HepG2 (cell line): Measurements from ENCODE around the gene S100A4. TPM values are rescaled to one million over a fixed set of nuclear protein-coding genes. Genes with fewer than 3 reads are reported as not detected.

Experiments
- AGO1 ChIP-seq: fragments of 200-400 bp; formaldehyde crosslinking; IDR thresholded peaks from 2 replicates; pipeline ENCODE4 v1.6.1; 2017; ENCODE audit warnings: mild to moderate bottlenecking, low read depth, low read length, moderate library complexity; ENCODE audit not compliant: poor library complexity, severe bottlenecking
- FOXK2 ChIP-seq: fragments of 450-650 bp; IDR thresholded peaks from 2 replicates; pipeline ENCODE4 v1.6.1; 2016
- HMGA1 ChIP-seq: sonication (generic); formaldehyde crosslinking; conservative IDR thresholded peaks from 2 replicates; pipeline ENCODE4 v1.4.0; 2020; ENCODE audit warnings: missing genetic modification reagents
- ISL2 ChIP-seq: sonication (generic); formaldehyde crosslinking; IDR thresholded peaks from 2 replicates; pipeline ENCODE4 v1.5.0; 2020; ENCODE audit warnings: missing genetic modification reagents
- ISX ChIP-seq: sonication (generic); formaldehyde crosslinking; conservative IDR thresholded peaks from 2 replicates; pipeline ENCODE4 v1.5.0; 2020; ENCODE audit warnings: missing genetic modification reagents
- KAT2B ChIP-seq: fragments of 150-350 bp; IDR thresholded peaks from 2 replicates; pipeline ENCODE4 v1.6.1; 2014; ENCODE audit warnings: low read depth, low read length, borderline replicate concordance
- KDM1A ChIP-seq: IDR thresholded peaks from 2 replicates; pipeline ENCODE4 v1.6.1; 2016; ENCODE audit warnings: missing compliant biosample characterization
- KDM5B ChIP-seq: sonication (generic); formaldehyde crosslinking; IDR thresholded peaks from 2 replicates; pipeline ENCODE4 v1.4.0; 2020; ENCODE audit warnings: missing genetic modification reagents, mild to moderate bottlenecking, borderline replicate concordance
- MIER2 ChIP-seq: IDR thresholded peaks from 2 replicates; pipeline ENCODE4 v1.6.1; 2016; ENCODE audit warnings: missing biosample characterization, missing genetic modification reagents
- PCBP1 ChIP-seq: fragments of 200-400 bp; formaldehyde crosslinking; IDR thresholded peaks from 2 replicates; pipeline ENCODE4 v1.6.1; 2017; ENCODE audit warnings: mild to moderate bottlenecking, low read depth, low read length, borderline replicate concordance
- SOX13 ChIP-seq, 3 experiments: fragments of 450-650 bp in 1 of 3; sonication (generic) in 1 of 3; formaldehyde crosslinking in 1 of 3; IDR thresholded peaks in 2 of 3; conservative IDR thresholded peaks in 1 of 3; 2 replicates each; pipeline versions ENCODE4 v1.5.0 to v1.6.1; 2016 to 2020; ENCODE audit warnings: antibody characterized with exemption in 1 of 3, mild to moderate bottlenecking in 1 of 3, missing compliant biosample characterization in 1 of 3, missing genetic modification reagents in 1 of 3, moderate library complexity in 1 of 3
- SPEN ChIP-seq: sonication (generic); formaldehyde crosslinking; IDR thresholded peaks from 2 replicates; pipeline ENCODE4 v1.5.1; 2020; ENCODE audit warnings: low read depth, mild to moderate bottlenecking, missing genetic modification reagents
- TEF ChIP-seq: sonication (generic); formaldehyde crosslinking; IDR thresholded peaks from 2 replicates; pipeline ENCODE4 v1.5.0; 2020; ENCODE audit warnings: missing genetic modification reagents
- ZBTB46 ChIP-seq: sonication (generic); formaldehyde crosslinking; IDR thresholded peaks from 2 replicates; pipeline ENCODE4 v1.4.0; 2020; ENCODE audit warnings: mild to moderate bottlenecking, missing genetic modification reagents, borderline replicate concordance
- ZGPAT ChIP-seq: IDR thresholded peaks from 2 replicates; pipeline ENCODE4 v1.6.1; 2016; ENCODE audit warnings: mild to moderate bottlenecking
- ZKSCAN1 ChIP-seq: fragments of 150-350 bp; IDR thresholded peaks from 2 replicates; pipeline ENCODE4 v1.6.1; 2014; ENCODE audit warnings: low read length
- ZNF451 ChIP-seq: sonication (generic); formaldehyde crosslinking; IDR thresholded peaks from 2 replicates; pipeline ENCODE4 v1.5.0; 2020; ENCODE audit warnings: mild to moderate bottlenecking, missing genetic modification reagents
- ZNF589 ChIP-seq: sonication (generic); formaldehyde crosslinking; conservative IDR thresholded peaks from 2 replicates; pipeline ENCODE4 v1.8.0; 2022; ENCODE audit warnings: mild to moderate bottlenecking, moderate library complexity, missing genetic modification reagents
- ZNF768 ChIP-seq: sonication (generic); formaldehyde crosslinking; IDR thresholded peaks from 2 replicates; pipeline ENCODE4 v1.4.0; 2020; ENCODE audit warnings: missing genetic modification reagents
- ZNF772 ChIP-seq: sonication (generic); formaldehyde crosslinking; IDR thresholded peaks from 2 replicates; pipeline ENCODE4 v1.5.0; 2020; ENCODE audit warnings: mild to moderate bottlenecking, missing genetic modification reagents
- ZNF782 ChIP-seq: sonication (generic); formaldehyde crosslinking; IDR thresholded peaks from 2 replicates; pipeline ENCODE4 v1.4.0; 2020; ENCODE audit warnings: missing genetic modification reagents, mild to moderate bottlenecking, borderline replicate concordance
- ZNF878 ChIP-seq: sonication (generic); formaldehyde crosslinking; IDR thresholded peaks from 2 replicates; pipeline ENCODE4 v1.8.1; 2023; ENCODE audit warnings: mild to moderate bottlenecking, missing genetic modification reagents, moderate library complexity
- polyA plus RNA-seq, 8 experiments: library from polyadenylated mRNA; depleted of rRNA in 3 of 8; stranded (reverse) in 7 of 8; unstranded in 1 of 8; fragments of >200 nt; fragmentation: Illumina TruSeq in 4 of 8; extraction: Trizol in 4 of 8; gene quantifications; 2 replicates each; pipeline versions ENCODE4 v1.2.1 to v1.2.3, GENCODE V29; 2011 to 2016; ENCODE audit warnings: low read depth in 4 of 8, missing spikeins in 1 of 8, mixed read lengths in 1 of 8; ENCODE audit not compliant: insufficient read depth in 1 of 8
- total RNA-seq, 5 experiments: library from RNA; depleted of rRNA; stranded (reverse); fragments of >200 nt; fragmentation: Illumina TruSeq; extraction: Trizol; gene quantifications; 2 replicates each; pipeline ENCODE4 v1.2.3, GENCODE V29; 2016; ENCODE audit warnings: low read depth in 1 of 5
- TF ChIP-seq, protein P1 (sequence below): sonication (generic); formaldehyde crosslinking; IDR thresholded peaks from 2 replicates; pipeline ENCODE4 v1.4.0; 2020; ENCODE audit warnings: low read depth, mild to moderate bottlenecking, missing genetic modification reagents
- TF ChIP-seq, protein P2 (sequence below): IDR thresholded peaks from 2 replicates; pipeline ENCODE4 v1.6.1; 2016; ENCODE audit warnings: control low read depth

S100A4 gene
- total and polyA plus RNA-seq, 2 of the 13 experiments (the other 11 are each of a cell fraction or from before 2014, with no cell fraction given), result 12.9 to 20.2 TPM

DNA sequence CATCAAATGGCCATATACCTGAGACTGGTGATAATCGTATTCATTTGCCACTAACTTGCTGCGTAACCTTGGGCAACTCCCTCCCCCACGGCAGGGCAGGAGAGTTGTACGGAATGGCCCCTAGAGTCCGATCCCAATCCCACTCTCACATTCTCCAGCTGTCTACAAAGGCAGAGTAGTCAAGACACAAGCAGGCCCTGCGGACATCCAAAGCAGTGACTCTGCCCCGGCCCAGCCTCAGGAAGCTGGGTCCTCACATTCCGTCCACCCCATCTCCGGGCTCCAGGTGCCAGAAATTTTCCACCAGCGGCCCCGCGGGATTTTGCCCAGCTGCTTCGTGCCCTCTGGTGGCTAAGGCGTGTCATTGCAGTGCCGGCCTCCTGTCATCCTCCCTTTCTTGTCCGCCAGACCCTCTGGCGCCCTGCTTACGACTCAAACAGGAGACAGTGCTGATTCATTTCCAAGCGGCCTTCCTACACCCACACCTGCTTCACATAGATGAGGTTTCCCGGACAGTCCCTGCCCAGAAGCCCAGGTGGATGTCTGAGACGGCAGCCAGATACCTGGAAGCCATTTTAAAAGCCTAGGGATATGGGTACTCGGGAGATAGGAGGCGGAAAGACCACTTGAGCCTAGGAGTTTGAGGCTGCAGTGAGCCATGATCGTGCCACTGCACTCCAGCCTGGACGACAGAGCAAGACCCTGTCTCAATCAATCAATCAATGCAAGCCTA is 22.9 kb upstream of the S100A4 start (continued):
- no peak for TF ChIP-seq ZNF589 (CRISPR knock-in tag)
- no peak for TF ChIP-seq ZNF451 (CRISPR knock-in tag)
- no peak for TF ChIP-seq ZKSCAN1
- TF ChIP-seq, protein P1, sequence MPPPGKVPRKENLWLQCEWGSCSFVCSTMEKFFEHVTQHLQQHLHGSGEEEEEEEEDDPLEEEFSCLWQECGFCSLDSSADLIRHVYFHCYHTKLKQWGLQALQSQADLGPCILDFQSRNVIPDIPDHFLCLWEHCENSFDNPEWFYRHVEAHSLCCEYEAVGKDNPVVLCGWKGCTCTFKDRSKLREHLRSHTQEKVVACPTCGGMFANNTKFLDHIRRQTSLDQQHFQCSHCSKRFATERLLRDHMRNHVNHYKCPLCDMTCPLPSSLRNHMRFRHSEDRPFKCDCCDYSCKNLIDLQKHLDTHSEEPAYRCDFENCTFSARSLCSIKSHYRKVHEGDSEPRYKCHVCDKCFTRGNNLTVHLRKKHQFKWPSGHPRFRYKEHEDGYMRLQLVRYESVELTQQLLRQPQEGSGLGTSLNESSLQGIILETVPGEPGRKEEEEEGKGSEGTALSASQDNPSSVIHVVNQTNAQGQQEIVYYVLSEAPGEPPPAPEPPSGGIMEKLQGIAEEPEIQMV (CRISPR knock-in tag), result no peak
- TF ChIP-seq TEF (CRISPR knock-in tag), result no peak
- 0 out of 2 replicates have a peak, but pooled peaks have one; percentile 29 for TF ChIP-seq SPEN
- TF ChIP-seq KDM1A (CRISPR knock-in tag), result no peak
- no peak for TF ChIP-seq ISX (CRISPR knock-in tag)
- TF ChIP-seq ISL2 (CRISPR knock-in tag), result peak; percentile 23; the same call in 1 of the 2 replicates
- TF ChIP-seq FOXK2, result no peak
- TF ChIP-seq, protein P2, sequence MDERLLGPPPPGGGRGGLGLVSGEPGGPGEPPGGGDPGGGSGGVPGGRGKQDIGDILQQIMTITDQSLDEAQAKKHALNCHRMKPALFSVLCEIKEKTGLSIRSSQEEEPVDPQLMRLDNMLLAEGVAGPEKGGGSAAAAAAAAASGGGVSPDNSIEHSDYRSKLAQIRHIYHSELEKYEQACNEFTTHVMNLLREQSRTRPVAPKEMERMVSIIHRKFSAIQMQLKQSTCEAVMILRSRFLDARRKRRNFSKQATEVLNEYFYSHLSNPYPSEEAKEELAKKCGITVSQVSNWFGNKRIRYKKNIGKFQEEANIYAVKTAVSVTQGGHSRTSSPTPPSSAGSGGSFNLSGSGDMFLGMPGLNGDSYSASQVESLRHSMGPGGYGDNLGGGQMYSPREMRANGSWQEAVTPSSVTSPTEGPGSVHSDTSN (CRISPR knock-in tag), result no peak
- TF ChIP-seq SOX13 (IDR thresholded peaks at IDR 0.05), result no peak
- TF ChIP-seq SOX13 (CRISPR knock-in tag; conservative IDR thresholded peaks at IDR 0.05 in 1 of 2, IDR thresholded peaks at IDR 0.05 in 1 of 2), result no peak
- TF ChIP-seq AGO1, result no peak
- no peak for TF ChIP-seq ZNF768
- no peak for TF ChIP-seq ZNF878 (CRISPR knock-in tag)
- TF ChIP-seq HMGA1, result no peak
- no peak for TF ChIP-seq ZBTB46
- TF ChIP-seq MIER2 (CRISPR knock-in tag), result 0 out of 2 replicates have a peak, but pooled peaks have one; percentile 59
- TF ChIP-seq ZNF772 (CRISPR knock-in tag), result no peak
- TF ChIP-seq KAT2B, result no peak
- no peak for TF ChIP-seq PCBP1
- TF ChIP-seq ZGPAT, result peak; percentile 53
- no peak for TF ChIP-seq ZNF782 (CRISPR knock-in tag)
- peak; percentile 51; the same call in 1 of the 2 replicates for TF ChIP-seq KDM5B (CRISPR knock-in tag)
